HG03108 (cell line): ENCODE data around the gene ZNF106.

ENCODE experiments used
- ATAC-seq: cut with Tn5 transposase; IDR thresholded peaks from one replicate; pipeline ENCODE4 v1.9.1; 2021; ENCODE audit warnings: moderate library complexity; ENCODE audit not compliant: unreplicated experiment

ZNF106 gene

DNA sequence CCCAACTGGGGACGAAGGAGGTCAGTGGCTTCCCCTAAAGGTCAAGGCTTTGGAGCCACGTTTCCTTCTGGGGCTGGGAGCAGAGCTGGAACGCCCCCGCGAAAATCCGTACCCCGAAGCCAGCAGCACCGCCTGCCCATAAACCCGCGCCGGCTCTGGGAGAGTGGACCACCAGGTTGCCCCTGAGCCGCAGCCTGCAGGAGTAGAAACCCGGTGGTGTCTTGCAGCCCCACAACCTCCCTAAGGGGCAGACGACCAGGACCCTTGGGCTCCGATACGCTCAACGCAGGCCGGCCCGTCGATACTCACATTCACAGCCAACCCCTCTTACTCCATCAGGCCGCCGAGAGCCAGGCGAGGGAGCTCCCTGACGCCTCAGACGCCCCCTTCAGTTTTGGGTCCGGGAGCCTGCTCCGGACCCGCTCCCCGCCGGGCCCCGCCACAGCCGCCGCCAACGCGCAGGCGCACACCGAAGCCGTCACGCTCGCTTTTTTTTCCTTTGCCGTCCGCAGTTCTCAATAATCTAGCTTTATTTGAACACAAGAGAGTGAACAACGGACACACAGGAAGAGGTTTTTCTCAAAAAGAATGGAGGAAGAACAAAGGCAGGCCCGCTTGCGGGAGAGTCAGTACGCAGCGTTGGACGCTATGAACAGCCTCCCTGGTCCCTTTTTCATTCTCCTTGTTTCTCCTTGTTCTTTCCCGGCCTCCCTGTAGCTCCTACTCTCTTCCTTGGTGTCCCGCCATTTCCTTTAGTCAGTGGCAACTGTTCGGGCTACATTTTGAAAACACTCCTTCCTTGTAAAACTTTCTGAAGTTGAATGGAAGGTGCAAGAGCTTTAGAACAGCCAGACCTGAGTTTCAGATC is at the start of gene ZNF106:
TSS of gene ZNF106 (minus strand) at position 471 of the 868 bp plus-strand sequence. CDS start 18,852 bp downstream, outside the sequence.
- ATAC-seq: peak; percentile 46

DNA sequence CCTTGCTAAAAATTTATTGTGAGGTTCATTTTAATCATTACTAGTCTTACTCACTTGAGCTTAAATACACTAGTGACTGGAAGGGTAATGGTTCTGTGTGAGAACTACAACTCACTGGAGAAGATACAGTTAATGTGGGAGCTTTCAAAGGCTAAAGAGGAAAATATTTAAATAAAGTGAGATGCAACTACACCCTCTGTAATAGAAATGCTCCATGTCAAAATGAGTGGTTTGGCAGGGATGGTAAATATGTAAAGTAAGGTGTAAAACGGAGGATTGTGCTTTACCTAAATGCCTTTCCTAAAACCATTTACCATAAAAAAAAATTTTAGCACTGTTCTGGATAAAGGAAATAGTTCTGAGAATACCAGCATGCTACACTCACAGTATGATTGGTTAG is 42.3 kb upstream of the ZNF106 start:
- ATAC-seq: no peak

- ATAC-seq: no peak
These were observed 38.0 kb upstream of the ZNF106 start for GRCh38 chr15:42528970-42529369.

DNA sequence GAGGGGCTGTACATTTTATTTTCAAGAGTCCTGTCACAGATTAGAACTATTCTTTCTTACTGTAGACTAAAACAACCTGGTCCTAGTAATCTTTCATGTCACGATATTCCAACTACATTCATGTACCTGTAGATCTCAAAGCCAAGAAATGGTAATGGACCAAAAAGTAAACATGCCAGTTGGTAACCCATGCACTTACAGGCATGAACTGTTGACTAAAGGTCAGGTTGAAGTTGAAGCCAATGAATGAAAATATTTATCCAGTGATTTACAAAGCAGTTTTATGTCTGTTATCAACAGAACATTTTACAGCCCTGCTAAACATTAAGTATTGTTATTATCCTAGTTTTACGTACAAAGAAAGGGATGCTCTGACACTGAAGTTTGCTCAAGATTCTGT is 32.4 kb upstream of the ZNF106 start:
- ATAC-seq: no peak

- ATAC-seq: no peak
These were observed 20.1 kb upstream of the ZNF106 start for GRCh38 chr15:42511007-42511391.

GRCh38 chr15:42510258-42511006 is 19.5 kb upstream of the ZNF106 start:
- ATAC-seq: no peak

- no peak for ATAC-seq
These were observed 17.3 kb upstream of the ZNF106 start for GRCh38 chr15:42508263-42508690.

DNA sequence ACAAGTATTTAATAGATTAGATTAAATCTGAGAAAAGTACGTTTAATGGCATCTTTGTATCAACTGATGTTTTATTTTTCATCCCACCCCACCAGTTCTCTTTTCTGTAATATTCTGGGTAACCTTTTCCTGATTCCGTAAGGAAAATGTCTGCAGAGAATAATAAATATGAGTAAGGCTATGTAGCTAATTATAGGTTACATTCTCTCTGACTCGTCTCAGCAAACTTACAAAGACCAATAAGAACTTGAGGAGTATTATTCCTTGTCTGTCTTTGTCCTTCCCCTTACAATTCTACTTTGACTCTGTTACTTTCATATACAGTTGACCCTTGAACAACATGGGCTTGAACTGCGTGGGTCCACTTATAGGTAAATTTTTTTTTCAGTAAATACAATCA is 16.6 kb upstream of the ZNF106 start:
- no peak for ATAC-seq

GRCh38 chr15:42504631-42505030 is 13.7 kb upstream of the ZNF106 start:
- peak; percentile 16 for ATAC-seq

GRCh38 chr15:42503825-42504224 is 12.9 kb upstream of the ZNF106 start:
- ATAC-seq: no peak

GRCh38 chr15:42502477-42502876 is 11.5 kb upstream of the ZNF106 start:
- ATAC-seq: no peak

- ATAC-seq: no peak
These were observed 9.1 kb upstream of the ZNF106 start for GRCh38 chr15:42499858-42500609.

DNA sequence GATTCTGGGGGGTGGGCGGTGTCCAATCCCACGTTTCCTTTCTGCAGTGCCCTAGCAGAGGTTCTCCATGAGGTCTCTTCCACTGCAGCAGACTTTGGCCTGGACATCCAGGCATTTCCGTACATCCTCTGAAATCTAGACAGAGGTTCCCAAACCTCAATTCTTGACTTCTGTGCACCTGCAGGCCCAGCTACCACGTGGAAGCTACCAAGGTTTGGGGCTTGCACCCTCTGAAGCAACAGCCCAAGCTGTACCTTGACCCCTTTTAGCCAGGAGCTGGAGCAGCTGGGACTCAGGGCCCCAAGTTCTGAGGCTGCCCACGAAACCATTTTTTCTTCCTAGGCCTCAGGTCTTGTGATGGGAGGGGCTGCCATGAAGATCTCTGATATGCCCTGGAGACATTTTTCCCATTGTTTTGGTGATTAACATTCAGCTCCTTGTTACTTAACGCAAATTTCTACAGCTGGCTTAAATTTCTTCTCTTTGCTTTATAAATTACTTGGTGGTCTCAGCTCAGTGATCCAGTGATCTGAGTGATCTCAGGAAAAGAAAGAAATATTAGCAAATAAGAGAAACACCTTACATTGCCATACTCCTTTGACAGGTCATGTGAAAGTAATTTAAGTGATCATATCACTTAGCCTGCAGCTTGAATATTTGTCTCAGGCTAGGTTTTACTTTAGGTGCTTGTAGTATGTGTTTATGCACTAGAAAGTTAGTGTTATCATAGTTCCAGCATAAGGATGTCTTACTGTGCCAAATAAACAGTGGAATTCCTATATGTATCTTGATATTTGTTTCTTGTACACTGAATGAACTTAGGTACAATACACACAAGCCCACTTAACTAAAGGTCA is 7.5 kb upstream of the ZNF106 start:
- ATAC-seq: no peak

GRCh38 chr15:42495361-42496212 is 4.6 kb upstream of the ZNF106 start, which contains the start of gene SNAP23:
TSS of gene SNAP23 (plus strand) at chr15:42495634. CDS start at chr15:42511847, 16,213 bp downstream.
- ATAC-seq: peak; percentile 72

- ATAC-seq: no peak
These were observed 4.0 kb upstream of the ZNF106 start for GRCh38 chr15:42494998-42495360.

GRCh38 chr15:42493679-42494078 is 2.7 kb upstream of the ZNF106 start:
- ATAC-seq: no peak

- no peak for ATAC-seq
These were observed 741 bp upstream of the ZNF106 start for GRCh38 chr15:42491539-42492225.

DNA sequence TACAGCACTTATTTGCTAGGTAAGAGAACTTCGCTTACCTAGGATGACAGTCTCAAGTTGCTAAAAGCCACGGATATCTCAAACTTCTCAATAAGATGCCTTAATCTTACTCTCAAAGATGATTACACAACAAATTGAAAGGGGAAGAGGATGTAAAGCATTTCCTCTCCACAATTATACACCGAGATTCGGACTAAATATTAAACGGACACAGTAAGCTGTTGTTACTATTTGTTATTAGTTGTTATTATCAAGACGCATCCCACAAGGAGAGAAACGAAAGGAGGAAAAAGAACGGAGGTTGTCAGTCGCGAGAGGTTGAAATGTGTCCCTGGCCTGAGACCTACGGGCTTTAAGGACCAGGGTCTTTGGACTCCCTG is 660 bp downstream of the ZNF106 start:
- ATAC-seq: no peak

DNA sequence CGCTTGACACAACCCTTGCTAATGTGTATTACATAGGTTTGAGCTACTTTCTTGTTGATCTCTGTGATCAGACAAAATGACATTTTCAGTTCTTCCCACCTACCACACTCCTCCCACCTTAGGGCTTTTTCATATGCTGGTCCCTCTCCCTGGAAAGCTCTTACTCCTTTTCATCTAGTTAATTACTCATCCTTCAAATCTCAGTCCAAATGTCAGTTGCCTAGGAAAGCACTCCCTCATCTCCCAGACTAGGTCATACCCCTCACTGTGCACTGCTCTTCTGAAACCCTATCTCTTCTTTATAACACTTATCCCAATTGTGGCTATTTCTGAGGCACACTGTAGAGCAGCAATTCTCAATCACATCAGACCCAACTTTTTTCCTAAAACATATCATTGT is 7.3 kb downstream of the ZNF106 start:
- ATAC-seq: no peak
